Activated CD4-positive, CD25-positive, alpha-beta regulatory T cell treated with anti-CD3 and anti-CD28 coated beads, Interleukin-2, amount 50 U/mL, for 24 hours (primary cell): ENCODE measurements around the gene LRRC19.

Source experiments
- ATAC-seq, 2 donors: fragments of 150-1000 bp; cut with Tn5 transposase; one replicate each; pipeline ENCODE4 v1.10.0; 2021; ENCODE audit warnings: mild to moderate bottlenecking in 1 of 2, moderate library complexity in 1 of 2

The LRRC19 gene

GRCh38 chr9:26955921-26956859 lies 49.3 kb downstream of the LRRC19 start, which contains the start of gene IFT74:
Gene IFT74, plus strand, starts transcription at chr9:26956412. Its CDS starts 5,556 bp downstream, at chr9:26961968.
- peak; percentile 100 for ATAC-seq

GRCh38 chr9:26955222-26955903 lies 50.1 kb downstream of the LRRC19 start:
- no peak for ATAC-seq

GRCh38 chr9:26954050-26954508 lies 51.4 kb downstream of the LRRC19 start:
- ATAC-seq = peak; percentile 8 to 22

- no peak for ATAC-seq
Measured at GRCh38 chr9:26951794-26952193, 53.7 kb downstream of the LRRC19 start.

- no peak for ATAC-seq
Measured at GRCh38 chr9:26950521-26950920, 55.0 kb downstream of the LRRC19 start.

GRCh38 chr9:26949637-26950069 lies 55.8 kb downstream of the LRRC19 start:
- ATAC-seq = no peak

GRCh38 chr9:26947736-26948135 lies 57.7 kb downstream of the LRRC19 start:
- ATAC-seq = no peak

GRCh38 chr9:26946753-26947727 lies 58.4 kb downstream of the LRRC19 start, which contains the start of gene PLAA:
Gene PLAA, minus strand, starts transcription at chr9:26947242. Its CDS starts 197 bp downstream, at chr9:26947045.
- peak; percentile 98 to 99 for ATAC-seq

- no peak for ATAC-seq
Measured at GRCh38 chr9:26945591-26945990, 59.9 kb downstream of the LRRC19 start.
